Measurements from ENCODE around the gene GSX1.

GSX1 gene

DNA sequence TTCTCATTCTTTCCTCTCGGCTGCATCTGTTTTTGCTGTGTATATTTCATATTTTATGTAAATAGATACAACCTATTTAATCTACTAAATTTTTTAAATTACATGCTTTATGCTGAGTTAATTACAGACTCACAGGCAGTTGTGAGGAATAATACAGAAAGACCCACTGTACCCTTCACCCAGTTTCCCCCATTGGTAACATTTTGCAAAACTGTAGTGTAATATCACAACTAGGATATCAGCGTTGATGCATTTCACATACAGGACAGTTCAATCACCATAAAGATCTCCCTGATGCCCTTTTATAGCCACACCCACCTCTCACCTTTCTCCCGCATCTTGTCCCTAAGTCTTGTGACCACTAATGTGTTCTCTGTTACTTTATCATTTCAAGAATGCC lies 43.5 kb downstream of the GSX1 start:
- no peak for DNase-seq

- DNase-seq, result no peak
Observed at GRCh38 chr13:27839809-27840467, 47.7 kb downstream of the GSX1 start.

DNA sequence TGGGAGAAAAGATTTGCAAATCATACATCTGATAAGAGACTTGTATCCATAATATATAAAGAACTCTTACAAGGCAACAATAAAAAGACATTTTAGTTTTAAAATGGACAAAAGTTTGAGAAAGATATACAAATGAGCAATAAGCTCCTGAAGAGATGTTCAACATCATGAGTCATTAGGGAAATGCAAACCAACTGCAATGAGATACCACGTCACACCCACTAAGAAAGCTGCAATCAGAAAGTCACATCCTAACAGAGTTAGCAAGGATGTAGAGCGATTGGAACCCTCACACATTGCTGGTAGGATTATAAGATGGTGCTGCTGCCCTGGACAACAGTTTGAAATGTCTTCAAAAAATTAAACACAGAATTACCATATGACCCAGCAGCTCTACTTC lies 50.3 kb downstream of the GSX1 start:
- DNase-seq, result no peak
